ENCODE data around the gene PIP5K1A.

Gene PIP5K1A

DNA sequence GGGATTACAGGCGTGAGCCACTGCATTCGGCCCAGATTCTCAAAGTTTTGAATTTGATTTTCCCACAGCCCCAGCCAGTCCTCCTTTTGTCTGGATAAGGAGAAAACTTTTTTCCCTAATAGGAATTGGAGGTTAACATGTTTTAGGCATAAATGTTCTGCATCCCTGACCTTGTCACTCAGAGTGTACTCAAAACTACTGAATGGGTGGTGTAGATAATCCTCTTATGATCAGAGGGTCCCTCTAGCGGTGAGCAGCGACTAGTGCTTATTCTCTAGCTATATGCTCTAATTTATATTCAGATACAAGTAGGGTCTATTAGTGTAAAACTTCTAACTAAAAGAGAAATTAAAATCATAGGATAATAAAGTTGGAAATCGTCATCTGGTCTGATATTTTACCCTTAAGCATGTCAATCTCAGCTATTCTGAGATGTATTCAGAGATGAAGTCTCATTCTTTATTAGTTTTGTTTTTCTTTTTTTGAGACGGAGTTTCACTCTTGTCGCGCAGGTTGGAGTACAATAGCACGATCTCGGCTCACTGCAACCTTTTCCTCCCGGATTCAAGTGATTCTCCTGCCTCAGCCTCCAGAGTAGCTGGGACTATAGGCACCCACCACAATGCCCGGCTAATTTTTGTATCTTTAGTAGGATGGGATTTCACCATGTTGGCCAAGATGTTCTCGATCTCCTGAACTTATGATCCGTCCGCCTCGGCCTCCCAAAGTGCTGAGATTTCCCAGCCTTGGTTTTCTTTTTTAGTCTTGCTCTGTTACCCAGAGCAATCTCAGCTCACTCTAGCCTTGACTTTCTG lies 53.5 kb downstream of the PIP5K1A start (continued):
- TF ChIP-seq ZNF600 (tag by site-specific recombination; IDR thresholded peaks at IDR 0.05): peak; percentile 57; the same call in 1 of the 2 replicates
- TF ChIP-seq, protein P1, sequence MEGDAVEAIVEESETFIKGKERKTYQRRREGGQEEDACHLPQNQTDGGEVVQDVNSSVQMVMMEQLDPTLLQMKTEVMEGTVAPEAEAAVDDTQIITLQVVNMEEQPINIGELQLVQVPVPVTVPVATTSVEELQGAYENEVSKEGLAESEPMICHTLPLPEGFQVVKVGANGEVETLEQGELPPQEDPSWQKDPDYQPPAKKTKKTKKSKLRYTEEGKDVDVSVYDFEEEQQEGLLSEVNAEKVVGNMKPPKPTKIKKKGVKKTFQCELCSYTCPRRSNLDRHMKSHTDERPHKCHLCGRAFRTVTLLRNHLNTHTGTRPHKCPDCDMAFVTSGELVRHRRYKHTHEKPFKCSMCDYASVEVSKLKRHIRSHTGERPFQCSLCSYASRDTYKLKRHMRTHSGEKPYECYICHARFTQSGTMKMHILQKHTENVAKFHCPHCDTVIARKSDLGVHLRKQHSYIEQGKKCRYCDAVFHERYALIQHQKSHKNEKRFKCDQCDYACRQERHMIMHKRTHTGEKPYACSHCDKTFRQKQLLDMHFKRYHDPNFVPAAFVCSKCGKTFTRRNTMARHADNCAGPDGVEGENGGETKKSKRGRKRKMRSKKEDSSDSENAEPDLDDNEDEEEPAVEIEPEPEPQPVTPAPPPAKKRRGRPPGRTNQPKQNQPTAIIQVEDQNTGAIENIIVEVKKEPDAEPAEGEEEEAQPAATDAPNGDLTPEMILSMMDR (tag by site-specific recombination; IDR thresholded peaks at IDR 0.05): peak; percentile 28; the same call in 1 of the 2 replicates
- 0 out of 2 replicates have a peak, but pooled peaks have one; percentile 50 for TF ChIP-seq TRIM28 (IDR thresholded peaks at IDR 0.05; ENCODE audit: borderline replicate concordance, low read length)
- TF ChIP-seq, protein P2, sequence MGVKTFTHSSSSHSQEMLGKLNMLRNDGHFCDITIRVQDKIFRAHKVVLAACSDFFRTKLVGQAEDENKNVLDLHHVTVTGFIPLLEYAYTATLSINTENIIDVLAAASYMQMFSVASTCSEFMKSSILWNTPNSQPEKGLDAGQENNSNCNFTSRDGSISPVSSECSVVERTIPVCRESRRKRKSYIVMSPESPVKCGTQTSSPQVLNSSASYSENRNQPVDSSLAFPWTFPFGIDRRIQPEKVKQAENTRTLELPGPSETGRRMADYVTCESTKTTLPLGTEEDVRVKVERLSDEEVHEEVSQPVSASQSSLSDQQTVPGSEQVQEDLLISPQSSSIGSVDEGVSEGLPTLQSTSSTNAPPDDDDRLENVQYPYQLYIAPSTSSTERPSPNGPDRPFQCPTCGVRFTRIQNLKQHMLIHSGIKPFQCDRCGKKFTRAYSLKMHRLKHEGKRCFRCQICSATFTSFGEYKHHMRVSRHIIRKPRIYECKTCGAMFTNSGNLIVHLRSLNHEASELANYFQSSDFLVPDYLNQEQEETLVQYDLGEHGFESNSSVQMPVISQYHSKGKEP (tag by site-specific recombination; IDR thresholded peaks at IDR 0.05): peak; percentile 52; the same call in 1 of the 2 replicates
- TF ChIP-seq ZNF654 (tag by site-specific recombination; IDR thresholded peaks at IDR 0.05; ENCODE audit: low read depth): peak; percentile 71
- no peak for TF ChIP-seq GFI1B (tag by site-specific recombination; IDR thresholded peaks at IDR 0.05)
- TF ChIP-seq ZBTB21 (tag by site-specific recombination; IDR thresholded peaks at IDR 0.05): no peak
- TF ChIP-seq ZNF660 (tag by site-specific recombination; IDR thresholded peaks at IDR 0.05): 0 out of 2 replicates have a peak, but pooled peaks have one; percentile 42
- no peak for TF ChIP-seq ZNF394 (tag by site-specific recombination; IDR thresholded peaks at IDR 0.05; ENCODE audit: borderline replicate concordance)
- no peak for TF ChIP-seq ZNF624 (tag by site-specific recombination; IDR thresholded peaks at IDR 0.05)
- peak; percentile 94 for TF ChIP-seq ZNF2 (tag by site-specific recombination; IDR thresholded peaks at IDR 0.05)
- TF ChIP-seq EGR2 (tag by site-specific recombination; IDR thresholded peaks at IDR 0.05; ENCODE audit: low read depth): no peak
- no peak for TF ChIP-seq PRDM1 (tag by site-specific recombination; IDR thresholded peaks at IDR 0.05)
- TF ChIP-seq KLF8 (tag by site-specific recombination; IDR thresholded peaks at IDR 0.05): no peak
- TF ChIP-seq, protein P3, sequence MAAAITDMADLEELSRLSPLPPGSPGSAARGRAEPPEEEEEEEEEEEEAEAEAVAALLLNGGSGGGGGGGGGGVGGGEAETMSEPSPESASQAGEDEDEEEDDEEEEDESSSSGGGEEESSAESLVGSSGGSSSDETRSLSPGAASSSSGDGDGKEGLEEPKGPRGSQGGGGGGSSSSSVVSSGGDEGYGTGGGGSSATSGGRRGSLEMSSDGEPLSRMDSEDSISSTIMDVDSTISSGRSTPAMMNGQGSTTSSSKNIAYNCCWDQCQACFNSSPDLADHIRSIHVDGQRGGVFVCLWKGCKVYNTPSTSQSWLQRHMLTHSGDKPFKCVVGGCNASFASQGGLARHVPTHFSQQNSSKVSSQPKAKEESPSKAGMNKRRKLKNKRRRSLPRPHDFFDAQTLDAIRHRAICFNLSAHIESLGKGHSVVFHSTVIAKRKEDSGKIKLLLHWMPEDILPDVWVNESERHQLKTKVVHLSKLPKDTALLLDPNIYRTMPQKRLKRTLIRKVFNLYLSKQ (tag by site-specific recombination; IDR thresholded peaks at IDR 0.05; ENCODE audit: borderline replicate concordance): no peak
- TF ChIP-seq ZNF664 (tag by site-specific recombination; IDR thresholded peaks at IDR 0.05): no peak
- TF ChIP-seq ZBTB48 (tag by site-specific recombination; IDR thresholded peaks at IDR 0.05): no peak

DNA sequence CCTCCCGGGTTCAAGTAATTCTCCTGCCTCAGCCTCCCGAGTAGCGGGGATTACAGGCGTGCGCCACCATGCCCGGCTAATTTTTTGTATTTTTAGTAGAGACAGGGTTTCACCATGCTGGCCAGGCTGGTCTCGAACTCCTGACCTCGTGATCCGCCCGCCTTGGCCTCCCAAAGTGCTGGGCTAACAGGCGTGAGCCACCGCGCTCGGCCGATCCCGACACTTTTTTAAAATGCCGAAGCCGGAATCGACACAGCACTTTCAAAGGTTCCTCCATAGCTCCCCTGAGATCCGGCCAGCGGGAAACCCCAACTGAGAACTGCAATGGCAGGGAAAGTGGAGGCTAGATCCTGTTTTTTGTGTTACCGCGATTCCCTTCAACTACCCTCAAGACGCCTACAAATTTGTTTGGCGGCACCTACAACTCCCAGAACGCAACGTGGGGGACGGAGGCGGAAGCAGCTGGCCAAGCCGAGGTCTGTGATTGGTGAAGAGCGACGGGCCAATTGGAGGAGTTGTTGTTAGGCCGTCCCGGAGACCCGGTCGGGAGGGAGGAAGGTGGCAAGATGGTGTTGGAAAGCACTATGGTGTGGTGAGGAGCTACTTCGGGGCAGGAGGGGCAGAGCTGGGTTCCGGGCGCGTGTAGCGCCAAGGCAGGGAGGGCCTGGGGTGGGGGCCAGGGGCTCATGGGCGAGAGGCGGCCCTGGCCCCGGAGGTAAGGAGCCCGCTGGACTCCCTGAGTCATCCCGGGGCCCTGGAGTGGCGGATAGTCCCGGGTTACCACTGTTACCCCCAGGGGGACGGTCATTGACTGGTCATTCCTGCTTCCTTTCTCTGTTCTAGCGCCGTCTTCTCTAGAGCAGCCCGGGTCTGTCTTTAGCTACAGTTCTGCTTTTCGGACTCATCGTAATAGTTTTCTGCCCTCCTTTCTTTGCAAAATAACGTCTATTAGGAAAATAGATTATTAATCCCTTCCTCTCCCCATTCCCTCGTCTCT lies 56.2 kb downstream of the PIP5K1A start, which contains the start of gene PSMD4:
TSS of gene PSMD4 (plus strand) at position 518 of the 997 bp plus-strand sequence. CDS start at position 567, 49 bp downstream.
- H3K36me3 ChIP-seq (ENCODE audit: control insufficient read depth in 2 of 2, insufficient read depth in 1 of 2, low read length in 2 of 2): peaks cover 1 to 9% of the 10 kb centered on the region in 2 experiments
- CTCF ChIA-PET: interaction anchor here (0.7 to 1.5 kb wide), 4 partner anchors 25 to 87 kb away, joined by 3 to 6 read pairs (median 4); no protein-coding TSS in a partner anchor
- H3K4me3 ChIP-seq (ENCODE audit: low read depth, low read length): peak within 1 kb of the TSS; percentile 92
- H3K4me1 ChIP-seq (ENCODE audit: control insufficient read depth, insufficient read depth, low read length): peaks cover 2% of the 10 kb centered on the region; the same call in 1 of the 2 replicates
- no peaks in the 10 kb centered on the region for H3K9me3 ChIP-seq (ENCODE audit: control insufficient read depth, insufficient read depth, low read depth, low read length)
- peak within 1 kb of the TSS; percentile 42 for H3K27ac ChIP-seq (ENCODE audit: extremely low read depth, low read depth, low read length)
- POLR2A ChIA-PET: interaction anchor here (0.6 to 2.3 kb wide), 21 partner anchors 9 to 210 kb away, joined by 3 to 24 read pairs (median 4); partner anchors contain the start of genes CDC42SE1, MLLT11, PIP5K1A and PSMB4
- TF ChIP-seq ZNF10 (tag by site-specific recombination; IDR thresholded peaks at IDR 0.05) (peak; percentile 21; the same call in 1 of the 2 replicates), YY1 (tag by site-specific recombination; IDR thresholded peaks at IDR 0.05) (peak; percentile 43; the same call in 1 of the 2 replicates), ZXDB (tag by site-specific recombination; IDR thresholded peaks at IDR 0.05) (peak; percentile 74), ZFHX2 (tag by site-specific recombination; conservative IDR thresholded peaks at IDR 0.05) (peak; percentile 86), ZEB2 (tag by site-specific recombination; IDR thresholded peaks at IDR 0.05) (0 out of 2 replicates have a peak, but pooled peaks have one; percentile 29), KLF16 (tag by site-specific recombination; IDR thresholded peaks at IDR 0.05) (0 out of 2 replicates have a peak, but pooled peaks have one; percentile 55)
- TF ChIP-seq, protein P1 (tag by site-specific recombination; IDR thresholded peaks at IDR 0.05): 0 out of 2 replicates have a peak, but pooled peaks have one; percentile 23
